Common myeloid progenitor, CD34-positive (primary cell): ENCODE measurements around the gene KIRREL3.

Experiments used
- CTCF ChIA-PET: fragments of 350-600 bp; sonication (Branson Sonifier 250); formaldehyde crosslinking; loops from one replicate; lab custom pipeline; 2021; ENCODE audit warnings: antibody characterized with exemption; lab: Charles Lee
- POLR2A ChIA-PET: fragments of 350-600 bp; sonication (Branson Sonifier 250); formaldehyde crosslinking; loops from one replicate; lab custom pipeline; 2021; ENCODE audit warnings: antibody characterized with exemption; lab: Charles Lee
- DNase-seq, 3 donors: peaks; one replicate each; pipeline versions ENCODE4 v3.0.0 to v3.0.0-alpha.2; 2013
- H3K27ac ChIP-seq, 2 experiments: 1 replicate in 1 of 2; 2 replicates in 1 of 2; pipeline ENCODE4 v1.7.0; 2013; ENCODE audit warnings: inconsistent platforms in 2 of 2, low read length in 2 of 2, mild to moderate bottlenecking in 2 of 2, low read depth in 1 of 2, moderate library complexity in 1 of 2; ENCODE audit not compliant: severe bottlenecking in 2 of 2, insufficient read depth in 1 of 2, poor library complexity in 1 of 2
- H3K27me3 ChIP-seq, 5 experiments: replicated peaks in 2 of 5; 1 replicate in 3 of 5; 2 replicates in 2 of 5; pipeline versions ENCODE4 v1.6.1 to v1.7.0; 2013; ENCODE audit warnings: low read length in 4 of 5, mild to moderate bottlenecking in 2 of 5, moderate library complexity in 2 of 5, inconsistent platforms in 1 of 5; ENCODE audit not compliant: insufficient read depth in 5 of 5, control insufficient read depth in 4 of 5
- H3K36me3 ChIP-seq, 4 experiments: 1 replicate in 2 of 4; 2 replicates in 2 of 4; pipeline versions ENCODE4 v1.6.1 to v1.7.0; 2013; ENCODE audit warnings: low read length in 3 of 4, control low read depth in 1 of 4, mild to moderate bottlenecking in 1 of 4; ENCODE audit not compliant: control insufficient read depth in 4 of 4, insufficient read depth in 4 of 4
- H3K4me1 ChIP-seq, 4 experiments: 1 replicate in 3 of 4; 2 replicates in 1 of 4; pipeline versions ENCODE4 v1.6.1 to v1.7.1; 2013; ENCODE audit warnings: low read length in 3 of 4, mild to moderate bottlenecking in 3 of 4, control low read depth in 1 of 4, inconsistent platforms in 1 of 4, moderate library complexity in 1 of 4; ENCODE audit not compliant: control insufficient read depth in 4 of 4, insufficient read depth in 4 of 4; ENCODE audit errors: control extremely low read depth in 1 of 4
- H3K4me3 ChIP-seq, 7 experiments: 1 replicate in 4 of 7; 2 replicates in 3 of 7; pipeline versions ENCODE4 v1.5.1 to v1.7.0; 2013; ENCODE audit warnings: mild to moderate bottlenecking in 7 of 7, low read length in 6 of 7, moderate library complexity in 6 of 7, inconsistent platforms in 2 of 7, low read depth in 2 of 7, control low read depth in 1 of 7; ENCODE audit not compliant: insufficient read depth in 4 of 7, control insufficient read depth in 1 of 7; ENCODE audit errors: extremely low read depth in 1 of 7
- H3K9me3 ChIP-seq, 5 experiments: 1 replicate in 4 of 5; 2 replicates in 1 of 5; pipeline versions ENCODE4 v1.6.1 to v1.7.1; 2013; ENCODE audit warnings: low read length in 4 of 5, mild to moderate bottlenecking in 2 of 5, inconsistent platforms in 1 of 5, low read depth in 1 of 5, moderate library complexity in 1 of 5; ENCODE audit not compliant: control insufficient read depth in 4 of 5, insufficient read depth in 2 of 5; ENCODE audit errors: control extremely low read depth in 1 of 5
- WGBS: methylation state at CpG from one replicate; pipeline ENCODE4 v1.1.5; 2013; ENCODE audit not compliant: insufficient coverage; 5-methylcytosine and 5-hydroxymethylcytosine counted together

KIRREL3 gene

DNA sequence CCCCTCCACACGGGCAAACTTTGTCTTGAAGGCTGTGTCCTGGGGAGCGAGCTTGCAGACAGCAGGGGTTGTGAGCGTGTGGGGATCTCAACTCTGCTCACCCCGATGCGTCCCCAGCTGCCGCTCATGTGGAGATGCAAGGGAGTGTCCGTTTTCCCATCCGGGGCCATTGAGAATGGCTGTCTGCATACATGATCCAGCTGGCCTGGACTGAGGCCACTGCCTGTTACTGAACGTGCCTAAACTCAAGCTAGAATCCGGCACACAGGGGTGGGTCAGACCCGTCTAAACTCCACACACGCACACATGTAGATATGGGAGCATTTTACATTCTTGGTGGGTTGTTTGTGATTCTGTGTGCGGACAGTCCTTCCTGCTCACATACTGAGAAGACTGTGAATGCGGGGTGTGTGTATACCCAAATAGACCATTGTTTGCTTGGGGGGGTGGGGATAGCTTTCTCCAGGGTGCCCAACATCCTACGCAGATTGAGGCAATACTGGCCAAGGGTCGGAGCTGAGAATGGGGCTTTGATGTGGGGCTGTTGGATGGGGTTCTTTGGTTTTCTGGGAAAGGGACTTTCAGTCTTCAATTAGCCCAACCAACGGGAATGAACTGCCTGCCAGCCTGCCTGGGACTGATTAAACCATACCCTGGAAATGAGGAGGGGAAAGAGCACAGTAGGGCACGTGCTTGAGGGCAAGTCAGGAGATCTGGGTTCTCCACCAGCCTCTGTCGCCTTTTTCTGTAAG is 584.7 kb downstream of the KIRREL3 start:
- no peak for DNase-seq
- Histone ChIP-seq H3K36me3 (peaks cover 2 to 73% (median 27%) of the 10 kb centered on the region in 4 experiments), H3K27ac (no peak overlapping the region), H3K4me1 (peaks cover 8 to 40% (median 31%) of the 10 kb centered on the region in 4 experiments), H3K9me3 (no peaks in the 10 kb centered on the region), H3K27me3 (no peaks in the 10 kb centered on the region), H3K4me3 (peak overlapping the region in 5 of 7 experiments; percentile 25 to 78 (median 69))
- WGBS = 88% methylated on average over 17 of the region's 19 CpGs
- ChIA-PET POLR2A (interaction anchor here (1.3 to 1.5 kb wide), 2 partner anchors 105 to 112 kb away, joined by 3 to 4 read pairs; partner anchors contain the start of gene DCPS), CTCF (interaction anchor here (1.0 to 2.3 kb wide), 4 partner anchors 9 to 28 kb away, joined by 3 to 8 read pairs (median 4); no protein-coding TSS in a partner anchor)

DNA sequence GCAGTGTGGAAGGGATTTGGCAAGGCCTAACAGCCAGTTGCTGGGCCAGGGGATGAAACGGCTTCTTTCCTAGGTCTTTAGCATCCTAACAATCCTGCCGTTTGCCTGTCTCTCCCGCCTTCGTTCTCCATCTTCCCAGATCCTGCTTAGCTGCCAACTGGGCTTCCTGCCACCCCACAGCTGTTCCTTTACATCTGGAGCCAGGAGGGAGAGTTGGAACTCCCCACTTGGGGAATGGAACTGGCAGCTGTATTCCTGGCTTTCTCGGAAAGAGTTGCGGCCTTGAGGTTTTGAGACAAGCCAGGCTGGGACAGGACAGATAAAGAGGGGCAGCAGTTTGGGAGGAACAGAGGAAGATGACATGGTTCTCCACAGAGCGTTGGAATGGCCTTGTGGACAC is 585.4 kb downstream of the KIRREL3 start:
- WGBS = 97% methylated on average over 5 of the region's 7 CpGs
- H3K27me3 ChIP-seq = no peaks in the 10 kb centered on the region
- H3K9me3 ChIP-seq = no peaks in the 10 kb centered on the region
- H3K4me3 ChIP-seq = no peak overlapping the region
- H3K27ac ChIP-seq = no peak overlapping the region
- POLR2A ChIA-PET = no interaction called here
- CTCF ChIA-PET = interaction anchor here (1.0 to 2.3 kb wide), 3 partner anchors 8 to 23 kb away, joined by 3 to 8 read pairs (median 6); no protein-coding TSS in a partner anchor
- no peak for DNase-seq
- peaks cover 5 to 34% (median 26%) of the 10 kb centered on the region in 4 experiments for H3K4me1 ChIP-seq
- H3K36me3 ChIP-seq = peaks cover 2 to 80% (median 30%) of the 10 kb centered on the region in 4 experiments

DNA sequence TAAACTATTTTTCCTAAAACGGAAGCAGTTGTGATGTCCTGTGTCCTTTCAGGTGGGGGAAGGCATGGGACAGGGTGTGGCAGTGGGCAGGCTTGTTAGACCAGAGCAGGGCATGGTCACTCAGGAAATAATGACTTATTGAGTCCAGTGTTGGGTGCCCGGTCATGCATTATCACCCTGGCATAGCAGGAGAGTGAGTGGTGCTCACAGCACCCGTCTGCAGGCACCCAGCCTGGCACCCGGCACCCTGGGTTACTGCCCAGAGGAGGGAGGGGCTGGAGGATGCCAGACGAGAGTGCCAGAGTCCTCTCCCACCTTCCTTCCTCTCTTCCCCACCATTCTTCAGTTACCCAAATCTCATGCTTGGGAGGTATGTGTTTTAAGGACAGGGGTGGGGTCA is 586.0 kb downstream of the KIRREL3 start:
- Histone ChIP-seq H3K4me3 (no peak overlapping the region), H3K27me3 (no peaks in the 10 kb centered on the region), H3K36me3 (peaks cover 2 to 85% (median 33%) of the 10 kb centered on the region in 4 experiments), H3K27ac (no peak overlapping the region), H3K9me3 (no peaks in the 10 kb centered on the region), H3K4me1 (peaks cover under 1 to 29% (median 21%) of the 10 kb centered on the region in 4 experiments)
- DNase-seq = no peak
- ChIA-PET POLR2A (no interaction called here), CTCF (interaction anchor here (2.3 kb wide), 1 partner anchor 8 kb away, joined by 8 read pairs; no protein-coding TSS in a partner anchor)
- 100% methylated on average over 1 of the region's 5 CpGs for WGBS

DNA sequence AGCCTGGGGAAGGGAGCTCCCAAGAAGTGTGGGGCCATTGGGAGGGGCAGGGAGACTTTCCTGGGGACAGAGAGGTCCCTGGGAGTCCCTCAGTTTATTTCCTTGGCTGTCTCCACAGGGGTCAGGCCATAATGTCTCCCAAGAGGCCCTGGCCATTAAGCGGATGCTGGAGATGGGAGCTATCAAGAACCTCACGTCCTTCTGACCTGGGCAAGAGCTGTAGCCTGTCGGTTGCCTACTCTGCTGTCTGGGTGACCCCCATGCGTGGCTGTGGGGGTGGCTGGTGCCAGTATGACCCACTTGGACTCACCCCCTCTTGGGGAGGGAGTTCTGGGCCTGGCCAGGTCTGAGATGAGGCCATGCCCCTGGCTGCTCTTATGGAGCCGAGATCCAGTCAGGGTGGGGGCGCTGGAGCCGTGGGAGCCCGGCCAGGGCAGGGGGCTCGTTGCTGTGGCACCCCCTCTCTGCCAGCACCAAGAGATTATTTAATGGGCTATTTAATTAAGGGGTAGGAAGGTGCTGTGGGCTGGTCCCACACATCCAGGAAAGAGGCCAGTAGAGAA is 586.6 kb downstream of the KIRREL3 start:
- Histone ChIP-seq H3K4me1 (peaks cover 0 to 24% (median 14%) of the 10 kb centered on the region in 4 experiments), H3K27me3 (no peaks in the 10 kb centered on the region), H3K9me3 (no peaks in the 10 kb centered on the region), H3K4me3 (no peak overlapping the region), H3K27ac (no peak overlapping the region), H3K36me3 (peaks cover 5 to 90% (median 37%) of the 10 kb centered on the region in 4 experiments)
- ChIA-PET POLR2A (no interaction called here), CTCF (interaction anchor here (1.3 to 2.0 kb wide), 2 partner anchors 77 to 107 kb away, joined by 3 to 9 read pairs; no protein-coding TSS in a partner anchor)
- no peak for DNase-seq
- 100% methylated on average over 1 of the region's 9 CpGs for WGBS

DNA sequence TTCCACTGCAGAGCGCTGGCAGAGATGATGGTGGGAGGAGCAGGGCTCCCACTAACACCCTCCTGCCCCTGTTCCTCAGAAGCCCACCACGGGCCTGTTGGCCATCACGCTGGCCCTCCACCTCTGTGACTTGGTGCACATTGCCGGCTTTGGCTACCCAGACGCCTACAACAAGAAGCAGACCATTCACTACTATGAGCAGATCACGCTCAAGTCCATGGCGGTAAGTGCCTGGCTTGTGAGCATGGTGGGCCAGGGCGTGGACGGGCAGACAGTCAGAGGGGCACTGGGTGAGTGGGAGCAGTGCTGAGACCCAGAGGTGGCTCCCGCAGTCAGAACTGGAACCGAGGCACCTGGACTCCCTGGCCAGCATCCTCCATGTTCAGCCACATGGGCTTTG is 587.1 kb downstream of the KIRREL3 start:
- ChIA-PET CTCF (interaction anchor here (1.3 to 2.0 kb wide), 2 partner anchors 76 to 107 kb away, joined by 3 to 9 read pairs; no protein-coding TSS in a partner anchor), POLR2A (no interaction called here)
- 97% methylated on average over 9 of the region's 11 CpGs for WGBS
- Histone ChIP-seq H3K36me3 (peaks cover 5 to 90% (median 40%) of the 10 kb centered on the region in 4 experiments), H3K27ac (no peak overlapping the region), H3K9me3 (no peaks in the 10 kb centered on the region), H3K4me1 (peaks cover 0 to 19% (median 9%) of the 10 kb centered on the region in 4 experiments), H3K27me3 (no peaks in the 10 kb centered on the region), H3K4me3 (no peak overlapping the region)
- no peak for DNase-seq

DNA sequence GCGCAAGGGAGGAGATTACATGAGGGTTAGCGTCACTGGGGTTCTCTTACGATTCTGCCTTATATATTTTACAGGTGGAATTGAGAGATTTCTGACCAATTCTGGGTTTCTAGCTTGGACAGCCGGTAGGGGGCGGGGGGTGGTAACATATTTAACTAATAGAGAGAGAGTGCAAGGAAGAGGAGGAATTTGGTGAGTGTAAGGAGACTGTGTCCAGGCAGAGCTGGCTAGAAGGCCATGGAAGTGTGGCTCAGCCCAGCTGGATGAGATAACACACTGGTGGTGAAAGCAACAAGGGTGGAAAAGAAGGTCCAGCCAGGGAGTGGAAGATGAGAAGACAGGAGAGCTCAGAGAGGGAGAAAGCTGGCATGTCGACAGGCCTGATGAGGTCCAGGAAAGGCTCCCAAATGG is 588.6 kb downstream of the KIRREL3 start:
- peaks cover 5 to 97% (median 51%) of the 10 kb centered on the region in 4 experiments for H3K36me3 ChIP-seq
- H3K9me3 ChIP-seq = no peaks in the 10 kb centered on the region
- no peak for DNase-seq
- H3K4me1 ChIP-seq = peaks cover 0 to 13% (median 6%) of the 10 kb centered on the region in 4 experiments
- no peak overlapping the region for H3K27ac ChIP-seq
- H3K27me3 ChIP-seq = no peaks in the 10 kb centered on the region
- CTCF ChIA-PET = interaction anchor here (1.9 to 2.5 kb wide), 3 partner anchors 8 to 105 kb away, joined by 6 to 9 read pairs (median 6); no protein-coding TSS in a partner anchor
- H3K4me3 ChIP-seq = no peak overlapping the region
- 93% methylated on average over 3 of the region's 6 CpGs for WGBS
- POLR2A ChIA-PET = no interaction called here
